Hematopoietic multipotent progenitor cell treated with erythropoietin and hydrocortisone succinate and interleukin-3 and kit ligand, for 6 days (in vitro differentiated cells): Measurements from ENCODE around the gene PSMC3.

Experiments used
- DNase-seq: peaks from one replicate; pipeline ENCODE4 v3.0.0-alpha.2; 2015

Gene PSMC3

GRCh38 chr11:47442514-47442913 lies 16.3 kb upstream of the PSMC3 start:
- no peak for DNase-seq

DNA sequence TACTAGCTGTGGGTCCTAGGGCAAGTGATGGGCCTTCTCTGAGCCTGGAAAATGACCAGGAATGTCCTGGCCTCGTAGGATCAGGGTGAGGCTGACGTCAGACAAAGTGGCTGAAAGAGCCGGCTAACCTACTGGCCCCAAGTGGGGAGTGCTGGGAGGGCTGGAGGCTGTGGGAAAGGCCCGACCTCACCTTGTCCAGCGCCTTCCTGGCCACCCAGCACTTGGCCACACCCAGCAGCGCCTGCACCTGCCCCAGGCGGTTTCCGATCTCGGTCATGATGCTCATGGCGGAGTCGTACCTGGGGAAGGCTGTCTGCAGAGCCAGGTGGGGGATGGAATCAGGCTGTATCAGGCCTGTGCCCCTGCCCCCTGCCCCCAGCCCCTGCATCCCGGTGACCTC lies 15.2 kb upstream of the PSMC3 start:
- no peak for DNase-seq

- DNase-seq: no peak
Observed at GRCh38 chr11:47440054-47440476, 13.8 kb upstream of the PSMC3 start.

DNA sequence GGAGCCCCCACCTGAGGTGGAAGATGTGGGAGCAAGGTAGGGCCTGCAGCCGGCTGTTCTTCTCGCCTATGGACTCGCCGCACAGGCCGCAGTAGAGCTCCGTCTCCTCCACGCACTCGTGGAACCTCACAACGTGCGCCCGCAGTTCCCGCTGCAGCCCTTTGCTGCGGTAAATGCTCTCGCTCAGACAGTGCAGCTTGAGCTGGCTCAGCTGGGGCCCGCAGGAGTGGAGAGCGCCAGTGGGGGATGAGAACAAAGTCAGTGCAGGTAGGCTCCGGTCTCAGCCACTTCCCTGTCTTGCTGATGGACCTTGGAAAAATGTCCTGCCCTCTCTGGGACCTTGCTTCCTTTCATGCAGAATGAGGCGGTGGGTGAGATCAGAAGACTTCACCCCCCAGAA lies 12.5 kb upstream of the PSMC3 start:
- no peak for DNase-seq

DNA sequence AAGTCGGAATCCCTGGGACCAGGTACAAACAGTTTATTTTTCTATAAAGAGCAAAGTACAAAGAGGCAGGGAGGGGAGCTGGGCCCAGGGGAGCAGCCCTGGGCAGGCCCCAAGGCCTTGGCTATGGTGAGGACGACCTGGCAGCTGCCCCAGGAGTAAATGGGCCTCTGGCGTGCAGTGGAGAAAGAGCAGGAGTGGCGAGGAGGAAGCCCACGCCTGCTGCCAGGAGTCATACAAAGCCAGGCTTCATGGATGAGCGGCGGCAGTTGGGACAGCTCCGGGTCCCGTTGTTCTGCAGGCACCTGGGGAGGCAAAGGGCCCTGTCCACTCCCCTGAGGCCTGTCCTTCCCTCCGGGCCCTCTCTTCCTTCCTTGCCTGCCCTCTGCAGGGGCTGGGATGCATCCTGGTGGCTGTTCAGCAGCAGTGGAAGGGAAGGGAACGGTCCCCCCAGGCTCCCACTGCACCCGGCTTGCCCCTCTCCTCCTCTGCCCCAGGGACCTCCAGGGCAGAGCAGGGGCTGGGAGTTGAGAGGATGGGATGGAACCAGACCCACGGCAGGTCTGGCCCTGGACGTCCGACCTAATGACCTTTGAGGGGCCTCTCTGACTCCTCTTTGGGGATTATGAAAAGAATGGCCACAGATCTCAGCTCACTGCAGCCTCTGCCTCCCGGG lies 11.6 kb upstream of the PSMC3 start:
- no peak for DNase-seq

GRCh38 chr11:47437218-47437745 lies 11.0 kb upstream of the PSMC3 start:
- no peak for DNase-seq

DNA sequence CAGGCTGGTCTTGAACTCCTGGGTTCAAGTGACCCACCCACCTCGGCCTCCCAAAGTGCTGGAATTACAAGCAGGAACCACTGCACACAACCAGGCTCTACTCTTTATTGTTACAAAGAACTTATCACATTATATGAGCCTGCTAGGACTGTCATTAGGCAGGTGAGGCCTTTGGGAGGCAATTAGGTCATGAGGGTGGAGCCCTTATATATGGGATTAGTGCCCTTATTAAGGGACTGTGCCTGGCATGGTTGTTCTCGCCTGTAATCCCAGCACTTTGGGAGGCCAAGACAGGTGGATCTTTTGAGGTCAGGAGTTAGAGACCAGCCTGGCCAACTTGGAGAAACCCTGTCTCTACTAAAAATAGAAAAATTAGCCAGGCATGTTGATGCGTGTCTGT lies 10.5 kb upstream of the PSMC3 start:
- no peak for DNase-seq

GRCh38 chr11:47435687-47436086 lies 9.4 kb upstream of the PSMC3 start:
- DNase-seq: no peak

GRCh38 chr11:47434011-47434786 lies 8.0 kb upstream of the PSMC3 start:
- DNase-seq: no peak

DNA sequence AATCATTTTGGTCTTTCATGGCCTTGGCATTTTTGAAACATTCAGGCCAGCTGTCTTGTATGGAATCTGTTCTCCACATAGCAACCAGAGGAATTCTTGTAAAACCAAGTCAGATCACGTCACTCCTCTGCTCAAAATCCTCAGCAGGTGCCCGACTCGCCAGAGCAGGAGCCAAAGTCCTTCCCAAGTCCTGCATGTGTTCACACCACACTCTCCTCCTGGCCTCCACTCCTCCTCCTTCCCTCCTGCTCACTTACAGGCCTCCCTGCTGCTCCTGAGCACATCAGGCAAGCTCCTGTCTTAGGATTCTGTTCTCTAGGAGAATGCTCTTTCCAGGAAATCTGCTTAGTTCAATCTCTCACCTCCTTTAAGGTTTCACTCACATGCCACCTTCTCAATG lies 6.9 kb upstream of the PSMC3 start:
- no peak for DNase-seq

GRCh38 chr11:47431356-47432083 lies 5.3 kb upstream of the PSMC3 start:
- no peak for DNase-seq

DNA sequence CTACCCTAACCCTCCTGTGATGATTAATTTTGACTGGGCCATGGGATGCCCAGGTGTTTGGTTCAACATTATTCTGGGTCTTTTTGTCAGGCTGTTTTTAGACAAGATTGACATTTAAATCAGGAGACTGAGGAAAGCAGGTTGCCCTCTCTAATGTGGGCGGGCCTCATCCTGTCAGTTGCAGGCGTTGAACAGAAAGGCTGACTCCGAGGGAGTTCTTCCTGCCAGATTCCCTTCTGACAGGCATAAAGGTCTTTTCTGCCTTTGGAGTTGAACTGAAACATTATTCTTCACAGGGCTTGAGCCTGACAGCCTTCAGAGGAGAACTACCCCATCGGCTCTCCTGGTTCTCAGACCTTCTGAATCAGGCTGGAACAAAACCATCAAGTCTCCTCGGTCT lies 4.3 kb upstream of the PSMC3 start:
- no peak for DNase-seq

- no peak for DNase-seq
Observed at GRCh38 chr11:47425611-47426010, 628 bp downstream of the PSMC3 start.

GRCh38 chr11:47418454-47419259 lies 7.6 kb downstream of the PSMC3 start:
- no peak for DNase-seq

- no peak for DNase-seq
Observed at GRCh38 chr11:47417712-47418111, 8.5 kb downstream of the PSMC3 start.

DNA sequence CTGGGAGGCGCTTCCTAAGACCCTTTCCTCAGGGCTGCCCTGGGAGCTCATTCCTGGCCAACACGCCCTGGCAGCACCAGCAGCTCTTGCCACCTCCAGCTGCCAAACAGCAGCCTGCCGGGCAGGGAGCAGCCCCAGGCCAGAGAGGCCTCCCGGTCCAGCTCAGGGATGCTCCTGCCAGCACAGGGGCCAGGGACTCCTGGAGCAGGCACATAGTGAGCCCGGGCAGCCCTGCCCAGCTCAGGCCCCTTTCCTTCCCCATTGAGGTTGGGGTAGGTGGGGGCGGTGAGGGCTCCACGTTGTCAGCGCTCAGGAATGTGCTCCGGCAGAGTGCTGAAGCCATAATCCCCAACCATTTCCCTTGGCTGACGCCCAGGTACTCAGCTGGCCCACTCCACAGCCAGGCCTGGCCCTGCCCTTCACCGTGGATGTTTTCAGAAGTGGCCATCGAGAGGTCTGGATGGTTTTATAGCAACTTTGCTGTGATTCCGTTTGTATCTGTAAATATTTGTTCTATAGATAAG lies 10.2 kb downstream of the PSMC3 start:
- DNase-seq: no peak

DNA sequence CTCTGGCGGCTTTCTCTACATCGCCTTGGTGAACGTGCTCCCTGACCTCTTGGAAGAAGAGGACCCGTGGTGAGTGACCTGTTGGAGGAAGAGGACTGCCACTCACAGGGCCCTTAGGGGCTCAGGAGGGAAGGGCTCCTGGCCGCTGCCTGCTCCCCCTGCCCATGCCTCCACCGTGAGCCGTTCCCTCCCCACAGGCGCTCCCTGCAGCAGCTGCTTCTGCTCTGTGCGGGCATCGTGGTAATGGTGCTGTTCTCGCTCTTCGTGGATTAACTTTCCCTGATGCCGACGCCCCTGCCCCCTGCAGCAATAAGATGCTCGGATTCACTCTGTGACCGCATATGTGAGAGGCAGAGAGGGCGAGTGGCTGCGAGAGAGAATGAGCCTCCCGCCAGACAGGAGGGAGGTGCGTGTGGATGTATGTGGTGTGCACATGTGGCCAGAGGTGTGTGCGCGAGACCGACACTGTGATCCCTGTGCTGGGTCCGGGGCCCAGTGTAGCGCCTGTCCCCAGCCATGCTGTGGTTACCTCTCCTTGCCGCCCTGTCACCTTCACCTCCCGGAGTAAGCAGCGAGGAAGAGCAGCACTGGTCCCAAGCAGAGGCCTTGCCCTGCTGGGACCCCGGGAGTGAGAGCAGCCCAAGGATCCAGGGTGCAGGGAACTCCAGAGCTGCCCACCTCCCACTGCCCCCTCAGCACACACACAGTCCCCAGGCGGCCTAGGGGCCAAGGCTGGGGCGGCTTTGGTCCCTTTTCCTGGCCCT lies 11.0 kb downstream of the PSMC3 start:
- DNase-seq: no peak

DNA sequence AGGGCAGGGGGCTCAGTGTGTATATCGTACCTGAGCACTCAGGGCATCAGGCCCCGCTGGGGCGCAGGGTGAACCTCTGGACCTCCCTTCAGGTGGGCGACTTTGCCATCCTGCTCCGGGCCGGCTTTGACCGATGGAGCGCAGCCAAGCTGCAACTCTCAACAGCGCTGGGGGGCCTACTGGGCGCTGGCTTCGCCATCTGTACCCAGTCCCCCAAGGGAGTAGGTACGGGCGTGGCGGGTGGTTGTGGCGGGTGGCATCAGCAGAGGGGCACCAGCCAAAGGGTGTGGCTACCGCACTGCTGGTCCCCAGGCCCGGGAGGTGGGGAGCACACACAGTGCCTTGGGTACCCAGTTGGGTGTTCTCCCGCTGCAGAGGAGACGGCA lies 11.6 kb downstream of the PSMC3 start:
- no peak for DNase-seq

DNA sequence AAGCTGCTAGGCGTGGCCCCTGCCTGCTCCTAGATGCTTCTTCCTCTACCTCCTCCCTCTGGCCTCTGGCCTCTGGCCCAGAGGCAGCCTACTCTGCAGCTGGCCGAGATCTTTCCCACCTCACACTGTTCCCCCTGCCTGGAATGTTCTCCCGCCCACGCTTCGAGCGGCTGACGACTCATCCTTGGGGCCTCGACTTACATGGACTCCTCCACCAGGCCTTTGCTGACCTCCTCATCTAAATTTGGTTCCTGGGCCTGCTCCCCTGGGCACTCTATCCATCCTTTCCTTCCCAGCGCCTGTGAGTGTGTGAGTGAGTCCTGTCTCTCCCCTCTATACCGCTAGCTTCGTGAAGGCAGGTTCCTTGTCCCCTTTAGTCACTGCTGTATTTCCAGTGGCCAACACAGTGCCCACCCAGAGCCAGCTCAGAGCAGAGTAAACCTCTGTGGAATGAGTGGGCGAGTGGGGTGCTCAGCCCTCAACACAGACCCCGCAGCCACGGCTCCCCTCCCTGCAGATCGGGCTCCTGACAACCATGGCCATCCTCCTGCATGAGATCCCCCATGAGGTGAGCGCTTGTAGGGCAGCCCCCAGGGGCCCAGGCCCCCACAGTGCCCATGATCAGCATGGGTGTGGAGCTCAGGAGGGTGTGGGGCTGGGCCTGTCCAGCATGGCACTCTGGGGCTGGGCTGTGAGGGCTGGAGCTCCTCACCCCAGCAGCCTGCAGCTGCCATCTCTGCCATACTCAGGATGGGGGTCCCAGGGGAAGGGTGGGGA lies 12.1 kb downstream of the PSMC3 start:
- no peak for DNase-seq

- no peak for DNase-seq
Observed at GRCh38 chr11:47413351-47413750, 12.9 kb downstream of the PSMC3 start.
